Measurements from ENCODE around the gene SLC25A22. TPM values are rescaled to one million over a fixed set of nuclear protein-coding genes. Genes with fewer than 3 reads are reported as not detected.
A peak's percentile ranks its signal among the peaks of the same experiment; 100 is the strongest.

SLC25A22 gene
- total and polyA plus RNA-seq, 9 of the 15 experiments (the other 6 are each of a cell fraction or from before 2014, with no cell fraction given) = 0.41 to 55.4 (median 11.4) TPM

DNA sequence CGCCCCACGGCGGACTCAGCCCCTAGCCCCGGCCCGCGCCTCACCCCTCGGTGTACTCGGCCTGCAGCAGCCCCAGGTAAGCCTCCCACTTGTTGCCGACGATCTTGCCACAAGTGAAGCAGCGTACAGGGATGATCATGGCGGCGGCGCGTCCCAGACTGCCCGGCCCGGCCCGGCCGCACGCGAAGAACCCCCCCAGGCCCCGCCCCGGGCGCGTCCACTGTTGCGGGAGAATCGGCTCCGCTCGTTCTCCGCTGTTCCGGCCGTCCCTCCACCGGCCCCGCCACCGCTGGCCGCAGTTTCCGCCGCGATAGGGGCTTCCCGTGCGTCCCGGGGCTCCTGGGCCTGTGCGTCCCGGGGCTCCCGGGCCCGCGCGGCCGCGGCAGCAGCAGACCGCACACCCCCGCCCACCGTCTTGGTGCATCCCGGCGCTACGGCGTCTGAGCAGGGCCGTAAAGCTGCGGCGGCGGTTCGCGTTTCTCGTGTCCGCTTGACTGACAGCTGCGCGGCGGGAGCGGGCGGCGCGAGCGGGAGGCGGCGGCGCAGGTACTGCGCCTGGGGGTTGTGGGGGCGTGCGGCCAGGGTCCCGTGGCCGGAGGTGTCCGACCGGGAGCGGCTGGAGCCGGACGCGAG, 44.4 kb upstream of the SLC25A22 start, which contains the start of the genes POLR2L and TSPAN4 (continued):
- TF ChIP-seq HINFP (tag; conservative IDR thresholded peaks at IDR 0.05; ENCODE audit: low read depth) (no peak), YBX1 (IDR thresholded peaks at IDR 0.05) (no peak), ZNF436 (CRISPR knock-in tag; IDR thresholded peaks at IDR 0.05) (no peak), ZBTB43 (CRISPR knock-in tag; IDR thresholded peaks at IDR 0.05) (no peak), DPF2 (IDR thresholded peaks at IDR 0.05) (no peak), KLF16 (IDR thresholded peaks at IDR 0.05) (peak; percentile 60; the same call in 1 of the 2 replicates), ZNF717 (CRISPR knock-in tag; IDR thresholded peaks at IDR 0.05) (no peak), RBM17 (IDR thresholded peaks at IDR 0.05; ENCODE audit: borderline replicate concordance, low read depth, low read length) (no peak), MCM3 (IDR thresholded peaks at IDR 0.05) (no peak), KHSRP (IDR thresholded peaks at IDR 0.05) (no peak), ARHGAP35 (IDR thresholded peaks at IDR 0.05; ENCODE audit: partially characterized antibody) (no peak), DNMT1 (IDR thresholded peaks at IDR 0.05) (no peak)
- TF ChIP-seq, protein P1, sequence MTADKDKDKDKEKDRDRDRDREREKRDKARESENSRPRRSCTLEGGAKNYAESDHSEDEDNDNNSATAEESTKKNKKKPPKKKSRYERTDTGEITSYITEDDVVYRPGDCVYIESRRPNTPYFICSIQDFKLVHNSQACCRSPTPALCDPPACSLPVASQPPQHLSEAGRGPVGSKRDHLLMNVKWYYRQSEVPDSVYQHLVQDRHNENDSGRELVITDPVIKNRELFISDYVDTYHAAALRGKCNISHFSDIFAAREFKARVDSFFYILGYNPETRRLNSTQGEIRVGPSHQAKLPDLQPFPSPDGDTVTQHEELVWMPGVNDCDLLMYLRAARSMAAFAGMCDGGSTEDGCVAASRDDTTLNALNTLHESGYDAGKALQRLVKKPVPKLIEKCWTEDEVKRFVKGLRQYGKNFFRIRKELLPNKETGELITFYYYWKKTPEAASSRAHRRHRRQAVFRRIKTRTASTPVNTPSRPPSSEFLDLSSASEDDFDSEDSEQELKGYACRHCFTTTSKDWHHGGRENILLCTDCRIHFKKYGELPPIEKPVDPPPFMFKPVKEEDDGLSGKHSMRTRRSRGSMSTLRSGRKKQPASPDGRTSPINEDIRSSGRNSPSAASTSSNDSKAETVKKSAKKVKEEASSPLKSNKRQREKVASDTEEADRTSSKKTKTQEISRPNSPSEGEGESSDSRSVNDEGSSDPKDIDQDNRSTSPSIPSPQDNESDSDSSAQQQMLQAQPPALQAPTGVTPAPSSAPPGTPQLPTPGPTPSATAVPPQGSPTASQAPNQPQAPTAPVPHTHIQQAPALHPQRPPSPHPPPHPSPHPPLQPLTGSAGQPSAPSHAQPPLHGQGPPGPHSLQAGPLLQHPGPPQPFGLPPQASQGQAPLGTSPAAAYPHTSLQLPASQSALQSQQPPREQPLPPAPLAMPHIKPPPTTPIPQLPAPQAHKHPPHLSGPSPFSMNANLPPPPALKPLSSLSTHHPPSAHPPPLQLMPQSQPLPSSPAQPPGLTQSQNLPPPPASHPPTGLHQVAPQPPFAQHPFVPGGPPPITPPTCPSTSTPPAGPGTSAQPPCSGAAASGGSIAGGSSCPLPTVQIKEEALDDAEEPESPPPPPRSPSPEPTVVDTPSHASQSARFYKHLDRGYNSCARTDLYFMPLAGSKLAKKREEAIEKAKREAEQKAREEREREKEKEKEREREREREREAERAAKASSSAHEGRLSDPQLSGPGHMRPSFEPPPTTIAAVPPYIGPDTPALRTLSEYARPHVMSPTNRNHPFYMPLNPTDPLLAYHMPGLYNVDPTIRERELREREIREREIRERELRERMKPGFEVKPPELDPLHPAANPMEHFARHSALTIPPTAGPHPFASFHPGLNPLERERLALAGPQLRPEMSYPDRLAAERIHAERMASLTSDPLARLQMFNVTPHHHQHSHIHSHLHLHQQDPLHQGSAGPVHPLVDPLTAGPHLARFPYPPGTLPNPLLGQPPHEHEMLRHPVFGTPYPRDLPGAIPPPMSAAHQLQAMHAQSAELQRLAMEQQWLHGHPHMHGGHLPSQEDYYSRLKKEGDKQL (CRISPR knock-in tag; IDR thresholded peaks at IDR 0.05; ENCODE audit: borderline replicate concordance) = no peak
- TF ChIP-seq, protein P2, sequence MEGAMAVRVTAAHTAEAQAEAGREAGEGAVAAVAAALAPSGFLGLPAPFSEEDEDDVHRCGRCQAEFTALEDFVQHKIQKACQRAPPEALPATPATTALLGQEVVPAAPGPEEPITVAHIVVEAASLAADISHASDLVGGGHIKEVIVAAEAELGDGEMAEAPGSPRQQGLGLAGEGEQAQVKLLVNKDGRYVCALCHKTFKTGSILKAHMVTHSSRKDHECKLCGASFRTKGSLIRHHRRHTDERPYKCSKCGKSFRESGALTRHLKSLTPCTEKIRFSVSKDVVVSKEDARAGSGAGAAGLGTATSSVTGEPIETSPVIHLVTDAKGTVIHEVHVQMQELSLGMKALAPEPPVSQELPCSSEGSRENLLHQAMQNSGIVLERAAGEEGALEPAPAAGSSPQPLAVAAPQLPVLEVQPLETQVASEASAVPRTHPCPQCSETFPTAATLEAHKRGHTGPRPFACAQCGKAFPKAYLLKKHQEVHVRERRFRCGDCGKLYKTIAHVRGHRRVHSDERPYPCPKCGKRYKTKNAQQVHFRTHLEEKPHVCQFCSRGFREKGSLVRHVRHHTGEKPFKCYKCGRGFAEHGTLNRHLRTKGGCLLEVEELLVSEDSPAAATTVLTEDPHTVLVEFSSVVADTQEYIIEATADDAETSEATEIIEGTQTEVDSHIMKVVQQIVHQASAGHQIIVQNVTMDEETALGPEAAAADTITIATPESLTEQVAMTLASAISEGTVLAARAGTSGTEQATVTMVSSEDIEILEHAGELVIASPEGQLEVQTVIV (CRISPR knock-in tag; IDR thresholded peaks at IDR 0.05; ENCODE audit: borderline replicate concordance) = no peak
- TF ChIP-seq, protein P3, sequence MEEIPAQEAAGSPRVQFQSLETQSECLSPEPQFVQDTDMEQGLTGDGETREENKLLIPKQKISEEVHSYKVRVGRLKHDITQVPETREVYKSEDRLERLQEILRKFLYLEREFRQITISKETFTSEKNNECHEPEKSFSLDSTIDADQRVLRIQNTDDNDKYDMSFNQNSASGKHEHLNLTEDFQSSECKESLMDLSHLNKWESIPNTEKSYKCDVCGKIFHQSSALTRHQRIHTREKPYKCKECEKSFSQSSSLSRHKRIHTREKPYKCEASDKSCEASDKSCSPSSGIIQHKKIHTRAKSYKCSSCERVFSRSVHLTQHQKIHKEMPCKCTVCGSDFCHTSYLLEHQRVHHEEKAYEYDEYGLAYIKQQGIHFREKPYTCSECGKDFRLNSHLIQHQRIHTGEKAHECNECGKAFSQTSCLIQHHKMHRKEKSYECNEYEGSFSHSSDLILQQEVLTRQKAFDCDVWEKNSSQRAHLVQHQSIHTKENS (CRISPR knock-in tag; IDR thresholded peaks at IDR 0.05) = 0 out of 2 replicates have a peak, but pooled peaks have one; percentile 69

Data from K562 (cell line).